Activated T-helper 1 cell treated with anti-CD3 and anti-CD28 coated beads, Interleukin-12 subunit alpha, Interleukin-12 subunit beta, Interleukin-2, Interleukin-4 antibody, amounts not matched to agents 30 ng/mL and 10 ng/mL and 1 ng/mL, durations not matched to agents 14 hours and 24 hours and 36 hours (primary cell): Measurements from ENCODE around the gene HKDC1. TPM values are rescaled to one million over a fixed set of nuclear protein-coding genes. Genes with fewer than 3 reads are reported as not detected.
"Not testable (repeated sequence)": the region's sequence is repeated elsewhere in the genome, so short reads cannot be mapped to it uniquely, and the experiment has no call there.

Source experiments
- DNase-seq: peaks from one replicate; pipeline ENCODE4 v3.0.0; 2021; ENCODE audit warnings: low spot score
- H3K27ac Mint-ChIP-seq: one replicate; pipeline ENCODE4 v1.8.0; 2021; ENCODE audit warnings: mild to moderate bottlenecking, mixed read lengths
- H3K27me3 Mint-ChIP-seq: one replicate; pipeline ENCODE4 v1.8.0; 2022; ENCODE audit warnings: mild to moderate bottlenecking, moderate library complexity, mixed read lengths; ENCODE audit not compliant: insufficient read depth
- H3K36me3 Mint-ChIP-seq: one replicate; pipeline ENCODE4 v1.8.0; 2021; ENCODE audit warnings: low read depth, mixed read lengths
- H3K4me1 Mint-ChIP-seq: one replicate; pipeline ENCODE4 v1.8.0; 2021; ENCODE audit warnings: low read depth, mixed read lengths
- H3K4me3 Mint-ChIP-seq: one replicate; pipeline ENCODE4 v1.8.0; 2021; ENCODE audit warnings: mild to moderate bottlenecking, moderate library complexity, mixed read lengths
- H3K9me3 Mint-ChIP-seq: one replicate; pipeline ENCODE4 v1.8.0; 2021; ENCODE audit warnings: mixed read lengths
- intact Hi-C: fragments of 100-400 bp; cut with micrococcal nuclease; formaldehyde crosslinking; loops from one replicate; pipeline ENCODE4 v1.15.1; 2024
- total RNA-seq: library from RNA; stranded (reverse); gene quantifications from 2 replicates; pipeline ENCODE4 v1.2.3, GENCODE V29; 2022

Gene HKDC1
- total RNA-seq, 1 donor from 2014 or later: 0.05 TPM

DNA sequence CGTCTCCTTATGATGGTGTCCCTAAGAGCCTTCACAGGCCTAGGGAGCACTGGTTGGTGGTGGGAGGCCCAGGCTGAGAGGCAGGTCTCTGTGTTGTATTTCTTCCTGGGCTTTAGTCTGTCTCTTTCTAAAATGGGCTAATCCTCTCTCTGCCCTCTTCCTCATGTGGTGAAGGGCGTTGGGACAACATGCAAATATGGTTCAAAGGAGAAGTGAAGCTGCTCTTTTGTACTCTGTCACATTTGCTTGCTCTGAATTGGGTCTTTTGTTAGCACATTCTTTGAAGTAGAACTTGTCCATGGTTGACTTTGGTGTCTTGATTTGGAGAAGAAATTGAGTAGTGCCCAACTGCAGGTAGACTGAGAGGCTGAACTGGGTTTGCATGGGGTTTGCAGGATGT is 59.0 kb downstream of the HKDC1 start:
- H3K27ac Mint-ChIP-seq: no peak overlapping the region
- DNase-seq: no peak
- H3K27me3 Mint-ChIP-seq: peaks cover 10% of the 10 kb centered on the region
- H3K9me3 Mint-ChIP-seq: no peaks in the 10 kb centered on the region
- intact Hi-C loops: no loop called here
- no peaks in the 10 kb centered on the region for H3K36me3 Mint-ChIP-seq
- H3K4me1 Mint-ChIP-seq: no peaks in the 10 kb centered on the region
- no peak overlapping the region for H3K4me3 Mint-ChIP-seq

GRCh38 chr10:69281507-69282413 is 61.6 kb downstream of the HKDC1 start:
- H3K4me1 Mint-ChIP-seq: no peaks in the 10 kb centered on the region
- DNase-seq: no peak
- no peaks in the 10 kb centered on the region for H3K9me3 Mint-ChIP-seq
- H3K27ac Mint-ChIP-seq: no peak overlapping the region
- H3K36me3 Mint-ChIP-seq: no peaks in the 10 kb centered on the region
- peaks cover 13% of the 10 kb centered on the region for H3K27me3 Mint-ChIP-seq
- intact Hi-C loops: no loop called here
- H3K4me3 Mint-ChIP-seq: no peak overlapping the region

DNA sequence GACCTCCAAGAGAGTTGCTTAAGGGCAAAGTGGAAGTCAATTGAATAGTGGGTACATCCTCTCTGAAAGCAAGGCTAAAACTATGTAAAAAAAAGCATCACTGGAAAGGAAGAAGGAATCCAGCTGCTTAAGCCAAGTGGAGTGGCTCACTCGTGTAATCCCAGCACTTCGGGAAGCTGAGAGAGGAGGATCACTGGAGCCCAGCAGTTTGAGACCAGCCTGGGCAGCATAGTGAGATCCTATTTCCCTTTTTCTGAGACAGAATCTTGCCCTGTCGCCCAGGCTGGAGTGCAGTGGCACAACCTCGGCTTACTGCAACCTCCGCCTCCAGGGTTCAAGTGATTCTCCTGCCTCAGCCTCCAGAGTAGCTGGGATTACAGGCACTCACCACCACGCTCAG is 64.3 kb downstream of the HKDC1 start:
- peaks cover 15% of the 10 kb centered on the region for H3K27me3 Mint-ChIP-seq
- H3K9me3 Mint-ChIP-seq, H3K36me3 Mint-ChIP-seq, DNase-seq, H3K4me1 Mint-ChIP-seq, H3K27ac Mint-ChIP-seq, intact Hi-C loops, H3K4me3 Mint-ChIP-seq: not testable (repeated sequence)

DNA sequence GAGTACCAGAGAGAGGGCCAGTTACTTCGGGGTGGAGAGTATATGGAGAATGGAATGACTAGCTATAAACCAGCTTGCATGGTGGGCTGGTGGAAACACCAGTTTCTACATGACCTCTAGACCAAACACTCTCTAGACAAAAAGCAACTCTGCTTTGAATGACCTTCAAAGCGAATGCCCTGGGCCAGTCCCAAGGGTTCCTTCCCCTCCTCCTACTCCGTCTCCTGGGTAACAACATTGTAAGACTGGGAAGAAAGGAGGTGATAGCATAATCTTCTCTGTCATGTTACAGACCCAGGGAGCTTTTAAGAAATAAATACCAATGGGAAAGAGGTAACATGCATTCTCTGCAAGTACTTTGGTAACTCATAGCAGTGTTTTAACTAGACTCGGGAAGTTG is 65.6 kb downstream of the HKDC1 start:
- Mint-ChIP-seq H3K4me1 (no peaks in the 10 kb centered on the region), H3K4me3 (no peak overlapping the region), H3K27ac (no peak overlapping the region), H3K9me3 (no peaks in the 10 kb centered on the region), H3K27me3 (peaks cover 7% of the 10 kb centered on the region), H3K36me3 (no peaks in the 10 kb centered on the region)
- no peak for DNase-seq
- intact Hi-C loops: loop anchor here (5.0 kb wide), 1 partner anchor 48 kb away; no protein-coding TSS in a partner anchor

DNA sequence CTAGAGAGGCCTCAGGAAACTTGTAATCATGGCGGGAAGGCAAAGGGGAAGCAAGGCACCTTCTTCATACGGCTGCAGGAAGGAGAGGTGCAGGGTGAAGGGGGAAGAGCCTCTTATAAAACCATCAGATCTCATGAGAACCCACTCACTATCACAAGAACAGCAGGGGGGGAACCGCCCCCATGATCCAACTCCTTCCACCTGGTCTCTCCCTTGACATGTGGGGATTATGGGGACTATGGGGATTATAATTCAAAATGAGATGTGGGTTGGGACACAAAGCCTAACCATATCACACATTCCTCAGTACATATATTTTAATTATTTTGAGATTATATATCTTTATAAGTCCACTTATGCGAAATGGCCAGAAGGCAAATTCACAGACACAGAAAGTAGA is 67.0 kb downstream of the HKDC1 start:
- no peaks in the 10 kb centered on the region for H3K36me3 Mint-ChIP-seq
- no peak overlapping the region for H3K27ac Mint-ChIP-seq
- no peak for DNase-seq
- H3K4me1 Mint-ChIP-seq: no peaks in the 10 kb centered on the region
- H3K9me3 Mint-ChIP-seq: no peaks in the 10 kb centered on the region
- intact Hi-C loops: loop anchor here (5.0 kb wide), 1 partner anchor 50 kb away; no protein-coding TSS in a partner anchor
- peaks cover 10% of the 10 kb centered on the region for H3K27me3 Mint-ChIP-seq
- H3K4me3 Mint-ChIP-seq: no peak overlapping the region

DNA sequence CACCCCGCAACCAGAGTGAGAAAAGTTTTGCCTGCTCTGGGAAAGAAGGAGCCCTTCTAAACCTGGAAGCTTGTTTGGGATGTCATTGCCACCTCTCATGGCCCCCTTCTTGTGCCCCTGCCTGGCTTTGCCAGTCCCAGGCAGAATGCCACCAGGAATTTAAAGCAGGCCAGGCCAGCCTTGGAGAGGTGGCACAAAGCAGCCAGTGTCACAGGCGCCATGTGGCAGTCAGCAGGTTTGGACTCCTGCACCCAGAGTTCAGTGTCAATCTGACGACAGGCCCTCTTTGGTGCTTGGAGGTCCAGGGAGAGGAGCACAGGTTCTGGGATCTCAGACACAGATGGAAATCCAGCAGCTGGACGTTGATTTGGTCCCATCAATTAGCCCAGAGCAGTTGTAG is 70.9 kb downstream of the HKDC1 start:
- no peaks in the 10 kb centered on the region for H3K4me1 Mint-ChIP-seq
- no peak overlapping the region for H3K4me3 Mint-ChIP-seq
- no peaks in the 10 kb centered on the region for H3K36me3 Mint-ChIP-seq
- peaks cover 22% of the 10 kb centered on the region for H3K27me3 Mint-ChIP-seq
- no peak for DNase-seq
- H3K27ac Mint-ChIP-seq: no peak overlapping the region
- H3K9me3 Mint-ChIP-seq: no peaks in the 10 kb centered on the region
- intact Hi-C loops: no loop called here

DNA sequence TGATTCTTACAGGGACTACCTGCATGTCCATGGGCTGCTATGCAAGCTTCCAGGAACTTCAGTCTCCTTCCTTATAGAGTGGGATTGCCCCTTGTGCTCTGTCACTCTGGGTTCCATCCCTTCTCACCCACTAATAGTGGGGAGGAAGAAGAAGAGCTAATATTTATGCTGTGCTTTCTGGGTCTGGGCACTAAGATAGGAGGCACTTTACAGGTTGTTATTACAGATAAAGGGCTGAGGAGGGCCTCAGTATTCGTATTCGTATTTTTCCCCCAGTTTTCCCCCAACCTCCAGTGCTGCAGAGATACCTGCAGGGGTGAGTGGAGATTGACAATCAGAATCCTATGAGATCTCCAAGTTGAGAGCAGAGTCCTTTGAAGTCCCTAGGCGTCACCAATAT is 72.3 kb downstream of the HKDC1 start:
- Mint-ChIP-seq H3K27me3 (peaks cover 23% of the 10 kb centered on the region), H3K27ac (no peak overlapping the region), H3K9me3 (no peaks in the 10 kb centered on the region), H3K36me3 (no peaks in the 10 kb centered on the region), H3K4me1 (no peaks in the 10 kb centered on the region), H3K4me3 (no peak overlapping the region)
- no peak for DNase-seq
- intact Hi-C loops: no loop called here

DNA sequence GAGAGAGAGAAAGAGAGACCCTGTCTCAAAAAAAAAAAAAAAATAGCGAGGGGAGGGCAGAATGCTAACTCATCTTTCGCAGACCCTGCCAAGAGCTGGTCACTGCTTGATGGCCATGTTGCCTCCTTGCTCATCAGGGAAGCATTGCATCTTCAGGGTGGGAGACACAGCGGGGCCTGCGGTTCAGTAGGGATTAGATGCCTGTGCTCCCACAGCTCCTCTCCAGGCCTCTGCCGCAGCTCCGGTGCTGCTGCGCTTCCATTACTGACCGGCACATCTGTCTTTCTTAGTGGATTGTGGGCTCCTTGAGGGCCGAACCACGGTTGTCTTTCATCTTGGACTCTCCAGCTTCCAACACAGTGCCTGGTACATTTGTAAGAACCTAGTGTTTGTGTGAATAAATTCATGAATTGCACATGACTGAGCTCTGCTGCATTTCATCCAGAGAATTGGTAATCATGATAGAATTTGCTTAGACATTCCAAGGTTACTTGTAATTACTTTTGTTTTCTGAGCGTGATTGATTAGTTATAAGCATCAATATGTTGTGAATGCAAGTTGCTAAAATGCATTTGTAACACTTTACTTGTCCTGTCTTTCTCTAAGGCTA is 75.0 kb downstream of the HKDC1 start:
- Mint-ChIP-seq H3K36me3 (no peaks in the 10 kb centered on the region), H3K27me3 (peaks cover 23% of the 10 kb centered on the region), H3K4me1 (no peaks in the 10 kb centered on the region), H3K9me3 (no peaks in the 10 kb centered on the region), H3K4me3 (no peak overlapping the region), H3K27ac (no peak overlapping the region)
- intact Hi-C loops: no loop called here
- DNase-seq: no peak

DNA sequence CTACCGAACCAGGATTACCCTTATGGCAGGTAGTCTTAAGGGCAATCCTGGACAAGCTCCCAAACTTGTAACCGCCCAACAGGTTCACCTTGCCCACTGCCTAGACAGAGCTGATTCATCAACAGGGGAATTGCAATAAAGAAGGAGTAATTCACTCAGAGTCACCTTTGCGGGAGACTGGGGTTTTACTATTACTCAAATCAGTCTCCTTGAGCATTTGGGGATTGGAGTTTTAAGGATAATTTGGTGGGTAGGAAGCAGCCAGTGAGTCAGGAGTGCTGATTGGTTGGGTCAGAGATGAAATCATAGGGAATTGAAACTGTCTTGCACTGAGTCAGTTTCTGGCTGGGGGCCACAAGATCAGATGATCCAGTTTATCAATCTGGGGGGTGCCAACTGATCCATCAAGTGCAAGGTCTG is 83.5 kb downstream of the HKDC1 start:
- Mint-ChIP-seq H3K4me3 (no peak overlapping the region), H3K9me3 (no peaks in the 10 kb centered on the region), H3K27me3 (peaks cover 6% of the 10 kb centered on the region), H3K27ac (no peak overlapping the region), H3K4me1 (no peaks in the 10 kb centered on the region), H3K36me3 (no peaks in the 10 kb centered on the region)
- DNase-seq: no peak
- intact Hi-C loops: no loop called here

- no peaks in the 10 kb centered on the region for H3K9me3 Mint-ChIP-seq
- H3K27ac Mint-ChIP-seq: no peak overlapping the region
- no peak overlapping the region for H3K4me3 Mint-ChIP-seq
- H3K27me3 Mint-ChIP-seq: peaks cover 6% of the 10 kb centered on the region
- intact Hi-C loops: no loop called here
- H3K36me3 Mint-ChIP-seq: no peaks in the 10 kb centered on the region
- no peaks in the 10 kb centered on the region for H3K4me1 Mint-ChIP-seq
- DNase-seq: no peak
These were observed 86.3 kb downstream of the HKDC1 start for GRCh38 chr10:69306421-69306820.

GRCh38 chr10:69307434-69307833 is 87.3 kb downstream of the HKDC1 start:
- no peaks in the 10 kb centered on the region for H3K9me3 Mint-ChIP-seq
- H3K4me3 Mint-ChIP-seq: no peak overlapping the region
- no peak overlapping the region for H3K27ac Mint-ChIP-seq
- no peaks in the 10 kb centered on the region for H3K4me1 Mint-ChIP-seq
- no peak for DNase-seq
- no peaks in the 10 kb centered on the region for H3K36me3 Mint-ChIP-seq
- H3K27me3 Mint-ChIP-seq: peaks cover 6% of the 10 kb centered on the region
- intact Hi-C loops: no loop called here

DNA sequence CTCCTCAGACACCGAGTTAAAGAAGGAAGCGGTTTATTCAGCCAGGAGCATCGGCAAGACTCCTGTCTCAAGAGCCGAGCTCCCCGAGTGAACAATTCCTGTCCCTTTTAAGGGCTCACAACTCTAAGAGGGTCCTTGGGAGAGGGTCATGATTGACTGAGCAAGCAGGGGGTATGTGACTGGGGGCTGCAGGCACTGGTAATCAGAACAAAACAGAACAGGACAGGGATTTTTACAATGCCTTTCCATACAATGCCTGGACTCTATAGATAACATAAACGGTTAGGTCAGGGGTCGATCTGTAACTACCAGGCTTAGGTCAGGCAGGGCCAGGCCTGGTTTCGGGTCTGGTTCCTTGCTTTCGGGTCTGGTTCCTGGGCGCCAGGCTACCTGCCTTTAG is 88.2 kb downstream of the HKDC1 start:
- H3K36me3 Mint-ChIP-seq, H3K27ac Mint-ChIP-seq, intact Hi-C loops, H3K9me3 Mint-ChIP-seq, H3K4me3 Mint-ChIP-seq, H3K4me1 Mint-ChIP-seq, H3K27me3 Mint-ChIP-seq, DNase-seq: not testable (repeated sequence)

DNA sequence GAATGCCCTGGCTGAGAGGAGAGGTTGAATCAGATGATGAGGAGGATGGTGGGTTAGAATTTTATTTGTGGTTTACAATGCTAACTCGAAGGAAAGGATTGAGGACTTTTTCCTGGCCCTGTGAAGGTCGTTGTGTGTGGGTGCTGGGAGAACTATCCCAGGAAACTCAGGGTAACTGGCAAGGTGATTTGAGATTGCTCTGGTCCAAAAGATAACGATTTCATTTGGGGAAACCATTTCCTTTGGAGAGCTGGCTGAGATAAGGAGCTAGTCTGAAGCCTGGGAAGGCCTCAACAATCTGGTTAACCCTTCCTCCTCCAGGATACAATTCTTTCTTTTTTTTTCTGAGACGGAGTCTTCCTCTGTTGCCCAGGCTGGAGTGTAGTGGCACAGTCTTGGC is 91.2 kb downstream of the HKDC1 start:
- H3K9me3 Mint-ChIP-seq: no peaks in the 10 kb centered on the region
- H3K4me1 Mint-ChIP-seq: peaks cover 7% of the 10 kb centered on the region
- DNase-seq: no peak
- H3K4me3 Mint-ChIP-seq: no peak overlapping the region
- intact Hi-C loops: no loop called here
- peaks cover 8% of the 10 kb centered on the region for H3K27me3 Mint-ChIP-seq
- H3K27ac Mint-ChIP-seq: no peak overlapping the region
- no peaks in the 10 kb centered on the region for H3K36me3 Mint-ChIP-seq
